Naive thymus-derived CD4-positive, alpha-beta T cell (primary cell): ENCODE measurements around the gene HCFC2. TPM values are rescaled to one million over a fixed set of nuclear protein-coding genes. Genes with fewer than 3 reads are reported as not detected.

Experiments used
- ATAC-seq: fragments of 150-1000 bp; cut with Tn5 transposase; 2 replicates; pipeline ENCODE4 v1.10.0; 2021; ENCODE audit warnings: mild to moderate bottlenecking, moderate library complexity
- CTCF ChIA-PET: fragments of 350-600 bp; sonication (Branson Sonifier 250); formaldehyde crosslinking; loops from one replicate; lab custom pipeline; 2021; ENCODE audit warnings: antibody characterized with exemption; lab: Charles Lee
- POLR2A ChIA-PET: fragments of 350-600 bp; sonication (Branson Sonifier 250); formaldehyde crosslinking; loops from one replicate; lab custom pipeline; 2021; ENCODE audit warnings: antibody characterized with exemption, inconsistent platforms; lab: Charles Lee
- DNase-seq, 9 donors: peaks; one replicate each; pipeline versions ENCODE4 v3.0.0 to v3.0.0-alpha.2; 2020 to 2022; ENCODE audit warnings: mixed read lengths in 1 of 9
- H3K27ac ChIP-seq: one replicate; pipeline ENCODE4 v1.7.0; 2013; ENCODE audit warnings: mild to moderate bottlenecking, low read depth, low read length, moderate library complexity
- H3K27me3 ChIP-seq, 2 donors: one replicate each; pipeline ENCODE4 v1.7.0; 2013; ENCODE audit warnings: low read length in 2 of 2, mild to moderate bottlenecking in 2 of 2, moderate library complexity in 2 of 2; ENCODE audit not compliant: control insufficient read depth in 2 of 2, insufficient read depth in 2 of 2
- H3K36me3 ChIP-seq, 3 experiments: 1 replicate in 2 of 3; 2 replicates in 1 of 3; pipeline ENCODE4 v1.7.0; 2013; ENCODE audit warnings: low read length in 3 of 3, mild to moderate bottlenecking in 3 of 3, moderate library complexity in 1 of 3; ENCODE audit not compliant: insufficient read depth in 3 of 3, control insufficient read depth in 2 of 3
- H3K4me1 ChIP-seq, 2 donors: one replicate each; pipeline ENCODE4 v1.7.0; 2013; ENCODE audit warnings: low read length in 2 of 2, mild to moderate bottlenecking in 2 of 2, moderate library complexity in 1 of 2; ENCODE audit not compliant: control insufficient read depth in 2 of 2, insufficient read depth in 2 of 2
- H3K4me3 ChIP-seq: 2 replicates; pipeline ENCODE4 v1.7.0; 2013; ENCODE audit warnings: mild to moderate bottlenecking, low read length
- H3K9me3 ChIP-seq, 3 experiments: 1 replicate in 2 of 3; 2 replicates in 1 of 3; pipeline ENCODE4 v1.7.0; 2013; ENCODE audit warnings: low read length in 3 of 3; ENCODE audit not compliant: control insufficient read depth in 2 of 3
- H3K27ac Mint-ChIP-seq, 9 donors: one replicate each; pipeline ENCODE4 v1.8.0; 2020 to 2022; ENCODE audit warnings: mixed read lengths in 9 of 9, mild to moderate bottlenecking in 8 of 9, moderate library complexity in 5 of 9, inconsistent platforms in 2 of 9
- H3K27me3 Mint-ChIP-seq, 5 donors: one replicate each; pipeline ENCODE4 v1.8.0; 2021 to 2022; ENCODE audit warnings: mixed read lengths in 5 of 5, mild to moderate bottlenecking in 1 of 5
- H3K36me3 Mint-ChIP-seq, 5 donors: one replicate each; pipeline ENCODE4 v1.8.0; 2020 to 2022; ENCODE audit warnings: mixed read lengths in 5 of 5, mild to moderate bottlenecking in 3 of 5, inconsistent platforms in 1 of 5
- H3K4me1 Mint-ChIP-seq, 7 donors: one replicate each; pipeline ENCODE4 v1.8.0; 2020 to 2022; ENCODE audit warnings: mixed read lengths in 7 of 7, mild to moderate bottlenecking in 3 of 7, inconsistent platforms in 1 of 7
- H3K4me3 Mint-ChIP-seq, 10 donors: one replicate each; pipeline ENCODE4 v1.8.0; 2020 to 2022; ENCODE audit warnings: mild to moderate bottlenecking in 10 of 10, mixed read lengths in 10 of 10, moderate library complexity in 6 of 10, inconsistent platforms in 2 of 10
- H3K9me3 Mint-ChIP-seq, 11 donors: one replicate each; pipeline ENCODE4 v1.8.0; 2020 to 2022; ENCODE audit warnings: mixed read lengths in 11 of 11, mild to moderate bottlenecking in 4 of 11, inconsistent platforms in 1 of 11, moderate library complexity in 1 of 11
- intact Hi-C, 2 donors: fragments of 100-400 bp; cut with micrococcal nuclease; formaldehyde crosslinking; loops; one replicate each; pipeline ENCODE4 v1.15.1; 2023
- polyA plus RNA-seq, 2 donors: library from polyadenylated mRNA; unstranded; fragments of 300-500 nt; fragmentation: Illumina TruSeq; gene quantifications; one replicate each; pipeline ENCODE4 v1.2.3, GENCODE V29; 2021
- total RNA-seq, 6 experiments: library from RNA in 5 of 6; stranded (reverse) in 5 of 6; gene quantifications; 1 replicate in 5 of 6; 2 replicates in 1 of 6; pipeline ENCODE4 v1.2.3 and lab custom pipeline; 2021 to 2026

The HCFC2 gene
- total and polyA plus RNA-seq, 7 experiments from 2014 or later = 6.4 to 20.2 (median 12.8) TPM

DNA sequence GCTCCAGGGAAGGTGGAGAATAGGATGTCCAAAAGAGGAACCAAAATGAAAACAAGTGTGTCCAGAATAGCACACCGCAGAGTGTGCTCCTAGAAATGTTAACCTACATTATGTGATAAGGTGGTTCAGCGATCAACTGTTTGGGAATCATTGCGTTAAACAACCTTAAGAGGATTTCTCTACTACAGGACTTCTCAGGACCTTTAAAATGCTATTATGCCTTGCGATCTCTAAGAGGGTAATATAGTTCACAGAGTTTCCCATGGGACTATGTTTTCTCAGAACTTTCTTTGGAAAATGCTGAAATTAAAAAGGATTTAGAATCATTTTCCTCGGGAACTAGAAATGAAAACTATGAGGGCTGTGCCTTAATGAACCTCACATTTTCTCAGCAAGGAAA lies 16.2 kb upstream of the HCFC2 start:
- Histone ChIP-seq H3K27ac (no peak overlapping the region), H3K36me3 (no peaks in the 10 kb centered on the region), H3K9me3 (no peaks in the 10 kb centered on the region), H3K4me1 (peaks cover 0 to 3% of the 10 kb centered on the region in 2 donors), H3K4me3 (no peak overlapping the region), H3K27me3 (peaks cover 5 to 19% of the 10 kb centered on the region in 2 donors)
- ATAC-seq (no peak), DNase-seq (no peak)
- peaks cover 0 to 3% (median 0%) of the 10 kb centered on the region in 5 donors for H3K36me3 Mint-ChIP-seq
- H3K4me3 Mint-ChIP-seq = no peak overlapping the region
- H3K9me3 Mint-ChIP-seq = peaks cover 0 to 1% (median 0%) of the 10 kb centered on the region in 11 donors
- peaks cover 5 to 10% (median 7%) of the 10 kb centered on the region in 7 donors for H3K4me1 Mint-ChIP-seq
- ChIA-PET POLR2A (no interaction called here), CTCF (no interaction called here)
- no peak overlapping the region for H3K27ac Mint-ChIP-seq
- intact Hi-C loops = no loop called here
- H3K27me3 Mint-ChIP-seq = peaks cover 26 to 58% (median 31%) of the 10 kb centered on the region in 5 donors

DNA sequence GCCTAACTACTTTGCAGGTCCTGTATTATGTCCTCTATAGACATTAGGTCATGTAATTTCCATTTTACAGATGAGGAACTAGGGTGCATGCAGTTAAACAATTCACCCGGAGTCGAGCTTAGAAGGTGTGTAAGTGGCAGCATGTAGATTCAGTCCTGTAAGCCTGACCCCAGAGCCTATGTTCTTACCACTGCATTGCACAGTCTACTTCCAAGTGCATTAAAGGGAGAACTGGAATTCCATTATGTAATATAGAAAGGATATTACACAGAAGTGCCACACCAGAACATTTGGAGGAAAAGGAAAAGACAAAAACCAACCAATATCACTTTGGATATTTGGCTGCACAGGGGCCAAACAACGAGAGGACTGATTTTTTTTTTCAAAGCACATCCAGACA lies 15.5 kb upstream of the HCFC2 start:
- ATAC-seq = no peak
- Mint-ChIP-seq H3K36me3 (peaks cover 0 to 4% (median 0%) of the 10 kb centered on the region in 5 donors), H3K9me3 (peaks cover 0 to 1% (median 0%) of the 10 kb centered on the region in 11 donors), H3K27ac (no peak overlapping the region), H3K4me3 (no peak overlapping the region), H3K4me1 (peaks cover 5 to 10% (median 7%) of the 10 kb centered on the region in 7 donors), H3K27me3 (peaks cover 30 to 63% (median 35%) of the 10 kb centered on the region in 5 donors)
- Histone ChIP-seq H3K4me1 (peaks cover 0 to 3% of the 10 kb centered on the region in 2 donors), H3K36me3 (no peaks in the 10 kb centered on the region), H3K4me3 (no peak overlapping the region), H3K9me3 (no peaks in the 10 kb centered on the region), H3K27ac (no peak overlapping the region), H3K27me3 (peaks cover 5 to 19% of the 10 kb centered on the region in 2 donors)
- ChIA-PET CTCF (no interaction called here), POLR2A (no interaction called here)
- no peak for DNase-seq
- intact Hi-C loops = no loop called here

DNA sequence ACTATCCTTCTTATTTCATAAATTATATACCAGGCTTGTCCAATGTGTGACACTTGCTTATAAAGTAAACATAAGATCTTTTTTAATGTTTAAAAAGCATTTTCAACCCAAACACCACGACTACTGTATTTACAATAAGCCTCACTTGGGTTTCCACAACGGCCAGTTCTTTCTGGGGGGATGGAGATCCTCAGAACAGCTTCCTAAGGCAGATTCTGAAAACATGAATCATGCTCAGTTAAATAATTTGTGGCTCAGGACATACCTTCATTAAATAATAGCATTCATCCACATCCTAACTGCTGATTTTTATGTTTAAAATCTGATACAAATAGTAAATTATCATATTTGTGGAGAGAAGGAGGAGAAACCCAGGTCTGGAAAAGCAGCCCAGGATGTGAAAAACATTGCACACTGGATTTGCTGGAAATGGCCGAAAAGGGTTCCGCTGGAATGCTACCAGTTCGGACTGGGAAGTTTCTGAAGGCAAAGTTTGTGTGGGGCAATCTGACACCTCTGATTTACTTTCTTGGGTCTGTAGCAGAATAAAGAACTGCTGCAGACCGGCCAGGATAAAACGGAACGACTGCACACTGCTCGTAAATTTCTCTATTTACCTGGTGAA lies 14.9 kb upstream of the HCFC2 start:
- Mint-ChIP-seq H3K4me3 (peak overlapping the region in 6 of 10 donors; percentile 9 to 70 (median 48)), H3K4me1 (peaks cover 5 to 10% (median 7%) of the 10 kb centered on the region in 7 donors), H3K9me3 (peaks cover 0 to 1% (median 0%) of the 10 kb centered on the region in 11 donors), H3K36me3 (peaks cover 0 to 4% (median 0%) of the 10 kb centered on the region in 5 donors), H3K27ac (no peak overlapping the region), H3K27me3 (peaks cover 34 to 61% (median 41%) of the 10 kb centered on the region in 5 donors)
- Histone ChIP-seq H3K27ac (no peak overlapping the region), H3K36me3 (no peaks in the 10 kb centered on the region), H3K4me1 (peaks cover 0 to 3% of the 10 kb centered on the region in 2 donors), H3K4me3 (no peak overlapping the region), H3K27me3 (peaks cover 5 to 19% of the 10 kb centered on the region in 2 donors), H3K9me3 (no peaks in the 10 kb centered on the region)
- POLR2A ChIA-PET = no interaction called here
- ATAC-seq (no peak), DNase-seq (no peak)
- intact Hi-C loops = no loop called here
- CTCF ChIA-PET = no interaction called here

DNA sequence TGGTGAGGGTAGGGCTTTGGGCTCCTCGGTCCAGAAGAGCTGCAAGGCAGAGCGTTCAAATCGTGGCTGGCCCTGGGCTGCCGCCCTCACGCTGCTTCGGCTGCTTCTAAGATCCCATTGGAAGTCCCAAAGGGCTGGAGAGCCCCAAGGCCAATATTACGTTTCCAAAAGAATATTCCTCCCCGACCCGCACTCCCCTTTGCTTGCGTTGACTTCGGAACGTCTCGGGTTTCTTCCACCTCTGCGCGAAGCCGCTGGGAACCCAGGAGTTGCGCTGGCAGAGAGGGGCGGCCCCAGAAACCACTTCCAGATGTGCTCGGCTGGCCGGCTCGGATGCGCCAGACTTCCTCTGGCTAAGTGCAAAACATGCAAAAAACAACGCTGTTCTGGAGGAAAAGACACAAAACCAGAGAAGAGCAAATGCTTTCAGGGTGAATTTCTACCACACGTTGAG lies 14.4 kb upstream of the HCFC2 start, which contains the start of gene GLT8D2:
Gene GLT8D2 (minus strand): TSS at position 285 of the 454 bp plus-strand sequence. CDS start 30,539 bp downstream, outside the sequence.
- peaks cover 0 to 1% (median 0%) of the 10 kb centered on the region in 11 donors for H3K9me3 Mint-ChIP-seq
- no peaks in the 10 kb centered on the region for H3K9me3 ChIP-seq
- peak within 1 kb of the TSS in 8 of 10 donors; percentile 9 to 70 (median 59) for H3K4me3 Mint-ChIP-seq
- peaks cover 5 to 10% (median 7%) of the 10 kb centered on the region in 7 donors for H3K4me1 Mint-ChIP-seq
- CTCF ChIA-PET = interaction anchor here (0.8 kb wide), 1 partner anchor 59 kb away, joined by 6 read pairs; no protein-coding TSS in a partner anchor
- no peak within 1 kb of the TSS for H3K27ac Mint-ChIP-seq
- H3K4me1 ChIP-seq = peaks cover 0 to 3% of the 10 kb centered on the region in 2 donors
- no peak within 1 kb of the TSS for H3K4me3 ChIP-seq
- DNase-seq = peak in 1 of 9 donors; percentile 8
- H3K36me3 Mint-ChIP-seq = peaks cover 0 to 4% (median 0%) of the 10 kb centered on the region in 5 donors
- POLR2A ChIA-PET = no interaction called here
- H3K27me3 ChIP-seq = peaks cover 5 to 19% of the 10 kb centered on the region in 2 donors
- ATAC-seq = no peak
- intact Hi-C loops = no loop called here
- peaks cover 39 to 62% (median 47%) of the 10 kb centered on the region in 5 donors for H3K27me3 Mint-ChIP-seq
- H3K27ac ChIP-seq = no peak within 1 kb of the TSS
- no peaks in the 10 kb centered on the region for H3K36me3 ChIP-seq

- peaks cover 40 to 67% (median 52%) of the 10 kb centered on the region in 5 donors for H3K27me3 Mint-ChIP-seq
- peaks cover 0 to 4% (median 0%) of the 10 kb centered on the region in 5 donors for H3K36me3 Mint-ChIP-seq
- CTCF ChIA-PET = interaction anchor here (0.8 kb wide), 1 partner anchor 59 kb away, joined by 6 read pairs; no protein-coding TSS in a partner anchor
Measured at GRCh38 chr12:104050436-104050835, 13.9 kb upstream of the HCFC2 start.

DNA sequence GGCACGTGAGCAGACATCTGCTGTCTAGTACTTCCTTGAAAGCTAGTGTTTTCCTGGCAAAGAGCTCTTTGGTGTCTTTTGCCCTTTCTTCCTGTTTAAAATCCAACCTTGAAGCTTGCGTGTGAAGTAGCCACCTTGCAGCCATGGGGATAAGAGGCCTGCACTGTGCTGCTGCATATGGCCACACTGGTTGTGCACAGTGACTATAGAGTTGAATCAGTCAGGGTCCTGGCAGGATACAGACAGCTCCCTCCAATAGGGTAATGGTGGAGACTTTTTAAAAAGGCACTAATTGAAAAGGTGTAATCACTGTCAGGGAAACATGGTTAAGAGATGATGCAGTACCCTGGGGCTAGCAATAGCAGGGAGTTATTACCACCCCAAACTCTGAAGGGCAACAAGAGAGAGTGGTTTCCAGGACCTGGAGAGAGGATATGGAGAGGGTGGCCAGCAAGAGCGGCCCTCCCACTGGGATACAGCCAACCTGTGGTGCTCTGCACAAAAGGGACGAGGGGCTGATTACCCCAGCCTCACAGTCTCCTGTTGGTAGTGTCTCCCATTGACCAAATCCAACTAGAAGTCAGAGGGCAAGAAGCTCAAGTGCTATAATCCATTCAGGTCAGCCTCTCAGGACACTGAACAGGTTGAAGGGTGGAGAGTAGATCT lies 9.5 kb upstream of the HCFC2 start:
- Histone ChIP-seq H3K4me1 (peaks cover 0 to under 1% of the 10 kb centered on the region in 2 donors), H3K27me3 (peaks cover 5 to 16% of the 10 kb centered on the region in 2 donors)

More at GRCh38 chr12:104050436-104050835, 13.9 kb upstream of the HCFC2 start:
- POLR2A ChIA-PET = no interaction called here
- no peak overlapping the region for H3K27ac ChIP-seq
- no peak for DNase-seq
- H3K4me3 ChIP-seq = no peak overlapping the region
- H3K9me3 ChIP-seq = no peaks in the 10 kb centered on the region
- H3K4me1 ChIP-seq = peaks cover 0 to 3% of the 10 kb centered on the region in 2 donors
- H3K27ac Mint-ChIP-seq = no peak overlapping the region
- H3K9me3 Mint-ChIP-seq = peaks cover 0 to 1% (median 0%) of the 10 kb centered on the region in 11 donors
- H3K4me3 Mint-ChIP-seq = peak overlapping the region in 4 of 10 donors; percentile 59 to 70 (median 60)
- H3K27me3 ChIP-seq = peaks cover 5 to 19% of the 10 kb centered on the region in 2 donors
- peaks cover 3 to 10% (median 7%) of the 10 kb centered on the region in 7 donors for H3K4me1 Mint-ChIP-seq
- intact Hi-C loops = no loop called here
- H3K36me3 ChIP-seq = no peaks in the 10 kb centered on the region
- ATAC-seq = no peak

More for the DNA sequence above, 9.5 kb upstream of the HCFC2 start:
- peaks cover 0 to 9% (median 0%) of the 10 kb centered on the region in 11 donors for H3K9me3 Mint-ChIP-seq
- H3K36me3 Mint-ChIP-seq = peaks cover 0 to 4% (median 0%) of the 10 kb centered on the region in 5 donors
- no peaks in the 10 kb centered on the region for H3K9me3 ChIP-seq
- no peaks in the 10 kb centered on the region for H3K36me3 ChIP-seq
- ChIA-PET POLR2A (no interaction called here), CTCF (interaction anchor here (5.9 kb wide), 1 partner anchor 54 kb away, joined by 46 read pairs; no protein-coding TSS in a partner anchor)
- no peak overlapping the region for H3K4me3 Mint-ChIP-seq
- H3K4me1 Mint-ChIP-seq = peaks cover 3 to 7% (median 5%) of the 10 kb centered on the region in 7 donors
- intact Hi-C loops = no loop called here
- H3K27me3 Mint-ChIP-seq = peaks cover 39 to 71% (median 43%) of the 10 kb centered on the region in 5 donors
- no peak overlapping the region for H3K27ac Mint-ChIP-seq
- no peak for DNase-seq
- no peak overlapping the region for H3K27ac ChIP-seq
- H3K4me3 ChIP-seq = no peak overlapping the region
- no peak for ATAC-seq
